Measurements from ENCODE around the gene DSC2. TPM values are rescaled to one million over a fixed set of nuclear protein-coding genes. Genes with fewer than 3 reads are reported as not detected.

The DSC2 gene
- total and polyA plus RNA-seq, 2 donors (not counting 3 experiments of a cell fraction or from before 2014, with no cell fraction given) = under 0.01 TPM; not detected in 1

- H3K4me2 ChIP-seq (ENCODE audit: insufficient read depth, low read length) = no peak overlapping the region
- no peak for FAIRE-seq
- no peaks in the 10 kb centered on the region for H3K9me1 ChIP-seq (replicated peaks; ENCODE audit: control insufficient read depth, extremely low read depth, insufficient read depth, low read length)
- CTCF ChIA-PET = no interaction called here
- POLR2A ChIA-PET = no interaction called here
- TF ChIP-seq CTCF (IDR thresholded peaks at IDR 0.05; ENCODE audit: extremely low read depth in 1 of 2, insufficient read depth in 1 of 2, low read depth in 1 of 2, low read length in 2 of 2) (no peak), MYC (IDR thresholded peaks at IDR 0.05; ENCODE audit: low read depth, low read length) (no peak), GATA2 (IDR thresholded peaks at IDR 0.05; ENCODE audit: insufficient read depth, insufficient read length, low read depth, low read length) (no peak), POLR2AphosphoS5 (IDR thresholded peaks at IDR 0.05; ENCODE audit: insufficient read depth, low read depth, low read length) (no peak), EZH2 (IDR thresholded peaks at IDR 0.05; ENCODE audit: borderline replicate concordance, low read depth, low read length, severe bottlenecking) (no peak), POLR2A (IDR thresholded peaks at IDR 0.05; ENCODE audit: low read depth, low read length) (no peak), FOS (IDR thresholded peaks at IDR 0.05; ENCODE audit: borderline replicate concordance, insufficient read depth, low read length) (no peak), JUN (IDR thresholded peaks at IDR 0.05; ENCODE audit: borderline replicate concordance, insufficient read depth, insufficient read length, low read depth) (no peak)
- TF ChIP-seq, protein P1, sequence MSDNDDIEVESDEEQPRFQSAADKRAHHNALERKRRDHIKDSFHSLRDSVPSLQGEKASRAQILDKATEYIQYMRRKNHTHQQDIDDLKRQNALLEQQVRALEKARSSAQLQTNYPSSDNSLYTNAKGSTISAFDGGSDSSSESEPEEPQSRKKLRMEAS (IDR thresholded peaks at IDR 0.05; ENCODE audit: insufficient read depth, insufficient read length) = no peak
- intact Hi-C loops (cut with micrococcal nuclease) = no loop called here
- H3K9me3 ChIP-seq (replicated peaks; ENCODE audit: control insufficient read depth, insufficient read depth, low read length) = no peaks in the 10 kb centered on the region
- H3K9ac ChIP-seq (replicated peaks; ENCODE audit: extremely low read depth, insufficient read depth, low read length) = no peak overlapping the region
- H2AFZ ChIP-seq (ENCODE audit: low read depth, low read length) = no peak overlapping the region
- H3K4me1 ChIP-seq (ENCODE audit: control insufficient read depth, extremely low read depth, insufficient read depth, low read length) = no peaks in the 10 kb centered on the region
- no peaks in the 10 kb centered on the region for H3K27me3 ChIP-seq (ENCODE audit: control insufficient read depth in 2 of 2, insufficient read depth in 2 of 2, low read length in 2 of 2)
- H3K27ac ChIP-seq (ENCODE audit: insufficient read depth, low read depth, low read length) = no peak overlapping the region
- no TSS peak for BruUV-seq (replicated peaks)
- H3K79me2 ChIP-seq (ENCODE audit: control insufficient read depth, insufficient read depth, low read length) = no peaks in the 10 kb centered on the region
- no peaks in the 10 kb centered on the region for H4K20me1 ChIP-seq (replicated peaks; ENCODE audit: control insufficient read depth, extremely low read depth, insufficient read depth, low read length)
- no peak overlapping the region for H3K4me3 ChIP-seq (replicated peaks in 1 of 3; ENCODE audit: insufficient read depth in 1 of 3, low read depth in 1 of 3, low read length in 3 of 3)
- dilution Hi-C loops (cut with MboI; ENCODE audit: extremely low pct_ligation_motif_present, low sequenced_read_pairs) = no loop called here
- no peak for DNase-seq (ENCODE audit: low read depth, low spot score)
- no peaks in the 10 kb centered on the region for H3K36me3 ChIP-seq (ENCODE audit: control insufficient read depth in 2 of 2, extremely low read depth in 1 of 2, insufficient read depth in 2 of 2, low read length in 2 of 2)
Observed at GRCh38 chr18:31034541-31034940, 67.7 kb downstream of the DSC2 start.
